Tibial artery (tissue), 4 donors: Measurements from ENCODE around the gene PLSCR4.

Experiments used
- DNase-seq, 2 donors: peaks; one replicate each; pipeline ENCODE4 v3.0.0-alpha.2; 2019
- H3K27ac ChIP-seq, 2 donors: fragments of 200-600 bp; sonication (generic) in 1 of 2; 1 replicate in 1 of 2; 2 replicates in 1 of 2; pipeline ENCODE4 v1.5.1; 2018 to 2019; ENCODE audit warnings: mild to moderate bottlenecking in 1 of 2
- H3K27me3 ChIP-seq, 2 donors: fragments of 200-600 bp; sonication (generic) in 1 of 2; one replicate each; pipeline versions ENCODE4 v1.5.1 to v1.6.0; 2016 to 2019
- H3K36me3 ChIP-seq, 3 donors: fragments of 200-600 bp; sonication (generic) in 2 of 3; one replicate each; pipeline ENCODE4 v1.5.1; 2016 to 2019; ENCODE audit warnings: mild to moderate bottlenecking in 2 of 3
- H3K4me1 ChIP-seq, 4 donors: fragments of 200-600 bp; sonication (generic) in 2 of 4; 1 replicate in 3 of 4; 2 replicates in 1 of 4; pipeline ENCODE4 v1.5.1; 2016 to 2019
- H3K4me3 ChIP-seq, 2 donors: fragments of 200-600 bp; sonication (generic) in 1 of 2; 1 replicate in 1 of 2; 2 replicates in 1 of 2; pipeline ENCODE4 v1.5.1; 2018 to 2019; ENCODE audit warnings: mild to moderate bottlenecking in 2 of 2
- H3K9me3 ChIP-seq, 3 donors: fragments of 200-600 bp; sonication (generic) in 1 of 3; one replicate each; pipeline ENCODE4 v1.5.1; 2016 to 2019
- CTCF ChIP-seq, 2 experiments: fragments of 200-600 bp in 1 of 2; fragments of 450-650 bp in 1 of 2; IDR thresholded peaks; one replicate each; pipeline ENCODE4 v1.5.1; 2017 to 2019; ENCODE audit warnings: antibody characterized with exemption in 2 of 2, mild to moderate bottlenecking in 1 of 2, moderate library complexity in 1 of 2
- intact Hi-C: fragments of 100-400 bp; cut with DNase I; formaldehyde crosslinking; loops from one replicate; pipeline ENCODE4 v1.15.0; 2023; ENCODE audit warnings: low total_unique reads

PLSCR4 gene

GRCh38 chr3:146189519-146190173, 61.3 kb downstream of the PLSCR4 start:
- TF ChIP-seq CTCF (IDR thresholded peaks at IDR 0.05), result peak; percentile 63 to 70
- Histone ChIP-seq H3K4me3 (no peak overlapping the region), H3K27ac (no peak overlapping the region), H3K36me3 (peaks cover 16 to 37% (median 18%) of the 10 kb centered on the region in 3 donors), H3K4me1 (no peaks in the 10 kb centered on the region), H3K9me3 (no peaks in the 10 kb centered on the region), H3K27me3 (no peaks in the 10 kb centered on the region)
- intact Hi-C loops, result loop anchor here (5.0 kb wide), 1 partner anchor 127 kb away; no protein-coding TSS in a partner anchor
- DNase-seq, result no peak

- no peak for DNase-seq
- H3K4me3 ChIP-seq, result no peak overlapping the region
- peaks cover 0 to 16% (median 4%) of the 10 kb centered on the region in 3 donors for H3K36me3 ChIP-seq
- H3K27me3 ChIP-seq, result no peaks in the 10 kb centered on the region
- H3K9me3 ChIP-seq, result no peaks in the 10 kb centered on the region
- intact Hi-C loops, result no loop called here
- no peaks in the 10 kb centered on the region for H3K4me1 ChIP-seq
- no peak overlapping the region for H3K27ac ChIP-seq
- peak; percentile 57 to 59 for TF ChIP-seq CTCF (IDR thresholded peaks at IDR 0.05)
Observed at GRCh38 chr3:146187334-146187950, 63.5 kb downstream of the PLSCR4 start.

- intact Hi-C loops, result no loop called here
- no peaks in the 10 kb centered on the region for H3K9me3 ChIP-seq
- no peaks in the 10 kb centered on the region for H3K4me1 ChIP-seq
- no peak for DNase-seq
- no peak overlapping the region for H3K4me3 ChIP-seq
- TF ChIP-seq CTCF (IDR thresholded peaks at IDR 0.05), result no peak
- peaks cover 0 to 8% (median 4%) of the 10 kb centered on the region in 3 donors for H3K36me3 ChIP-seq
- H3K27me3 ChIP-seq, result no peaks in the 10 kb centered on the region
- H3K27ac ChIP-seq, result no peak overlapping the region
Observed at GRCh38 chr3:146184241-146185015, 66.5 kb downstream of the PLSCR4 start.

DNA sequence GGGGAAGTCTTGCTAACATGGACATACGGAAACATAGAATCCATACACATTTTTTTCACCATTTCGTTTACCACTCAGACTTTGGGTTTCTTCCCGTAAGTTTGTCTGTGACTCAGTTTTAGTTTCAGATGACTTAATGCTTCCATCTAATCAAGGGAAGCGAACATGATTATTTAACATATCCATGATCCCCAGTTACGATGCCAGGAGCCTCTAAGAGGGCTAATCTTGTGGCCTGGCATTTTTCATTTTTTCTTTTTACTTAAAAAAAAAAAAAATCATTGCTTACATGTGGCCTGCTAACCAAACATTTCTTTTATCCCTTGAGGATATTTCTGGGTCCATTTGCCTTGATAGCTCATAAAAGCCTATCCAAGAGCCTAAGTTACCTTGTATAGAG, 69.7 kb downstream of the PLSCR4 start:
- Histone ChIP-seq H3K27ac (no peak overlapping the region), H3K9me3 (no peaks in the 10 kb centered on the region), H3K36me3 (peaks cover 0 to 8% (median 4%) of the 10 kb centered on the region in 3 donors), H3K4me1 (peaks cover 0 to 7% (median 2%) of the 10 kb centered on the region in 4 donors), H3K27me3 (no peaks in the 10 kb centered on the region), H3K4me3 (no peak overlapping the region)
- no peak for DNase-seq
- intact Hi-C loops, result no loop called here
- no peak for TF ChIP-seq CTCF (IDR thresholded peaks at IDR 0.05)

GRCh38 chr3:146180376-146180775, 70.5 kb downstream of the PLSCR4 start:
- TF ChIP-seq CTCF (IDR thresholded peaks at IDR 0.05), result no peak
- DNase-seq, result no peak
- intact Hi-C loops, result no loop called here
- H3K4me1 ChIP-seq, result peaks cover 0 to 7% (median 2%) of the 10 kb centered on the region in 4 donors
- H3K4me3 ChIP-seq, result no peak overlapping the region
- H3K36me3 ChIP-seq, result peaks cover 0 to 4% (median 0%) of the 10 kb centered on the region in 3 donors
- no peaks in the 10 kb centered on the region for H3K27me3 ChIP-seq
- H3K27ac ChIP-seq, result no peak overlapping the region
- no peaks in the 10 kb centered on the region for H3K9me3 ChIP-seq
